ENCODE results near the gene DNAJC17.

DNA sequence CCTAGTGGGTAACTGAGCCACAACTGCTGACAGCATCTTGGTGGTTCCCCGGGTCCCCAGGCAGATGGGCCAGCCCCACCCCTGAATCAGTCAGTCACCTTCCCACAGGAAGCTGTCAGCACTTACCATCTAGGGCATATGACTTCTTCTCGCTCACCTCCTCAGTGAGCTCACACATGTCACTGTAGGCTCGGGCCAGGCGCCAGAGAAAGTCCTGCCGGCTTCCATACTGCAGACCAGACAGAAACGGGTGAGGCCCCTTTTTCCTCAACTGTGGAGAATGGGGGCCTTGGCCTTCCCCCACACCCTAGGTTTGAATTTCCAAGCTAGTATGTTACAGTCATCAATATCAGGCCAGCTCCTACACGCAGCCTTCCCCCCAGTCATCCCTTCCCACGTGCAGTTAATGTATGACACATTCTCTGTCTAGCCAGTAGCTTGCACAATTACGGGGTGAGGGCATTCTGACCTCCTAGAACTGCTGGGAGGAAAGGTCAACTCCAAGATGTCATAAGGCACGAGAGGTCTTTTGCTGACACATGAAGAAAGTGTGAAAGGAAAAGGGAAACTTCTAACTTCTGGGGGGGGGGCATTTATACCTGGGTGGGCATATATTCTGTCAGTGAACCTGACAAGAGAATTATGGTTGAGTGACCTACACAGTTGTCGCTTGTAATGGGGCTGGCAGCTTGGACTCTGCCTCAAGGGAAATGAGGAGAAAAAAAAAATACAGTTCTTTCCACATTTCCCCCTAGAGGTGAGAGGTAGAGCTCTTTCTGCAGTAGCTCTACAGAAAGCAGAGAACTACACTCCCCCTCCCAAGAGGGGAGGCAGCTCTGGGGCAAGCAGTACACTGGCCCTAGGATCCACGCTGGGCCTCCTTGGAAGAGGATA is 63.1 kb downstream of the DNAJC17 start:
- no peak for TF ChIP-seq CTCF (IDR thresholded peaks at IDR 0.05)
- TF ChIP-seq EZH2 (IDR thresholded peaks at IDR 0.05; ENCODE audit: borderline replicate concordance, insufficient read depth, low read depth, low read length, poor library complexity, severe bottlenecking): no peak
